DMS114 treated with DMSO at 0.1 percent for 48 hours (cell line): ENCODE measurements around the gene LAMA3.

Source experiments
- DNase-seq: peaks from one replicate; lab custom pipeline; 2025; ENCODE audit not compliant: unreplicated experiment; lab: John Stamatoyannopoulos, UW

The LAMA3 gene

GRCh38 chr18:23934252-23934651 is 245.0 kb downstream of the LAMA3 start:
- DNase-seq, result no peak

GRCh38 chr18:23934863-23935262 is 245.6 kb downstream of the LAMA3 start:
- no peak for DNase-seq

GRCh38 chr18:23935804-23936203 is 246.6 kb downstream of the LAMA3 start:
- no peak for DNase-seq

GRCh38 chr18:23936381-23936958 is 247.2 kb downstream of the LAMA3 start:
- no peak for DNase-seq

GRCh38 chr18:23938043-23938756 is 248.9 kb downstream of the LAMA3 start:
- DNase-seq, result no peak

GRCh38 chr18:23938901-23939341 is 249.7 kb downstream of the LAMA3 start:
- no peak for DNase-seq

GRCh38 chr18:23939366-23939765 is 250.1 kb downstream of the LAMA3 start:
- no peak for DNase-seq

GRCh38 chr18:23939896-23940295 is 250.6 kb downstream of the LAMA3 start:
- DNase-seq, result no peak

- no peak for DNase-seq
Observed at GRCh38 chr18:23941791-23942190, 252.5 kb downstream of the LAMA3 start.

- no peak for DNase-seq
Observed at GRCh38 chr18:23943104-23943503, 253.9 kb downstream of the LAMA3 start.

- DNase-seq, result no peak
Observed at GRCh38 chr18:23943903-23944624, 254.8 kb downstream of the LAMA3 start.

- no peak for DNase-seq
Observed at GRCh38 chr18:23945416-23946079, 256.3 kb downstream of the LAMA3 start.

- no peak for DNase-seq
Observed at GRCh38 chr18:23949863-23950262, 260.6 kb downstream of the LAMA3 start.

GRCh38 chr18:23950644-23951043 is 261.4 kb downstream of the LAMA3 start:
- no peak for DNase-seq

- no peak for DNase-seq
Observed at GRCh38 chr18:23951206-23951605, 262.0 kb downstream of the LAMA3 start.

- no peak for DNase-seq
Observed at GRCh38 chr18:23953984-23954383, 264.7 kb downstream of the LAMA3 start.

GRCh38 chr18:23956483-23956882 is 267.2 kb downstream of the LAMA3 start:
- no peak for DNase-seq

- no peak for DNase-seq
Observed at GRCh38 chr18:23958036-23958435, 268.8 kb downstream of the LAMA3 start.

- no peak for DNase-seq
Observed at GRCh38 chr18:23963443-23964165, 274.4 kb downstream of the LAMA3 start.

GRCh38 chr18:23964282-23965238 is 275.3 kb downstream of the LAMA3 start:
- no peak for DNase-seq
